Right renal cortex interstitium (tissue), 3 donors: ENCODE measurements around the gene KLHDC7B. TPM values are rescaled to one million over a fixed set of nuclear protein-coding genes. Genes with fewer than 3 reads are reported as not detected.
A peak's percentile ranks its signal among the peaks of the same experiment; 100 is the strongest.

Experiments used
- DNase-seq, 3 donors: peaks; one replicate each; pipeline ENCODE4 v3.0.0-alpha.2; 2013; ENCODE audit warnings: low read depth in 3 of 3, low spot score in 2 of 3
- polyA plus RNA-seq, 3 donors: library from polyadenylated mRNA; unstranded; fragments of 120-200 nt; gene quantifications; one replicate each; pipeline ENCODE4 v1.2.1, GENCODE V29; 2013; ENCODE audit not compliant: insufficient read length in 3 of 3

The KLHDC7B gene
- polyA plus RNA-seq, 3 donors: 0.04 to 0.86 (median 0.36) TPM

GRCh38 chr22:50569896-50570535, 24.3 kb downstream of the KLHDC7B start:
- DNase-seq: no peak

- DNase-seq: no peak
These were observed 25.2 kb downstream of the KLHDC7B start for GRCh38 chr22:50570861-50571260.

- DNase-seq: no peak
These were observed 25.8 kb downstream of the KLHDC7B start for GRCh38 chr22:50571264-50572175.

- no peak for DNase-seq
These were observed 27.3 kb downstream of the KLHDC7B start for GRCh38 chr22:50572965-50573364.

GRCh38 chr22:50573491-50574382, 28.0 kb downstream of the KLHDC7B start:
- DNase-seq: no peak

GRCh38 chr22:50574383-50574755, 28.7 kb downstream of the KLHDC7B start:
- DNase-seq: no peak

- DNase-seq: no peak
These were observed 29.8 kb downstream of the KLHDC7B start for GRCh38 chr22:50575426-50575941.

- DNase-seq: peak in 1 of 3 donors; percentile 27
These were observed 30.4 kb downstream of the KLHDC7B start for GRCh38 chr22:50576070-50576469.

- no peak for DNase-seq
These were observed 31.4 kb downstream of the KLHDC7B start for GRCh38 chr22:50576806-50577696.

GRCh38 chr22:50577697-50577986, 31.9 kb downstream of the KLHDC7B start:
- DNase-seq: no peak

GRCh38 chr22:50577987-50578775, 32.5 kb downstream of the KLHDC7B start, which contains the start of gene CPT1B:
Gene CPT1B, minus strand, starts transcription at chr22:50578427. Its CDS starts 512 bp downstream, at chr22:50577915.
- no peak for DNase-seq

- no peak for DNase-seq
These were observed 33.1 kb downstream of the KLHDC7B start for GRCh38 chr22:50578776-50579310.

- no peak for DNase-seq
These were observed 34.1 kb downstream of the KLHDC7B start for GRCh38 chr22:50579752-50580151.

GRCh38 chr22:50581031-50581949, 35.6 kb downstream of the KLHDC7B start:
- DNase-seq: no peak

- no peak for DNase-seq
These were observed 36.3 kb downstream of the KLHDC7B start for GRCh38 chr22:50581950-50582492.

- DNase-seq: peak; percentile 85 to 96 (median 94)
These were observed 37.0 kb downstream of the KLHDC7B start, which contains the start of gene CHKB for GRCh38 chr22:50582493-50583293. Gene CHKB, minus strand, starts transcription at chr22:50582849. Its CDS starts 68 bp downstream, at chr22:50582781.
